ENCODE measurements around the gene ZNF253. TPM values are rescaled to one million over a fixed set of nuclear protein-coding genes. Genes with fewer than 3 reads are reported as not detected.
"Not testable (repeated sequence)": the region's sequence is repeated elsewhere in the genome, so short reads cannot be mapped to it uniquely, and the experiment has no call there.

ZNF253 gene
- total RNA-seq, 3 donors from 2014 or later (not counting 1 experiment from before 2014, with no cell fraction given) = 8.6 to 14.7 (median 10.1) TPM

DNA sequence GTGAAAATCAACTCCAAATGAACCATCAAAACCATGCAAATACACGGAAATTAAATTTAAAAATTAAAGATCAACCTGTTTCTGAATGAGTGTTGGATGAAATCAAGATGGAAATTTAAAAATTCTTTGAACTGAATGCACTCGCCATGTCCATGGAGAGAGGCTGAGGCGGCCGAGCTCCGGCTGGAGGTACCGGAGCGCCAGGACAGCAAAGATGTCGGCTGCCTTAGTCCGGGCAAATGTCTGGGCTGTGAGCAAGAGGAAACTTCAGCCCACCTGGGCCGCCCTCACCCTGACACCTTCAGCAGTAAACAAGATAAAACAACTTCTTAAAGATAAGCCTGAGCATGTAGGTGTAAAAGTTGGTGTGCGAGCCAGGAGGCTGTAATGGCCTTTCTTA, 38.8 kb upstream of the ZNF253 start:
- Histone ChIP-seq H3K36me3 (ENCODE audit: control insufficient read depth, insufficient read depth, low read length) (no peaks in the 10 kb centered on the region), H3K9me3 (ENCODE audit: control insufficient read depth, insufficient read depth, low read length) (peaks cover 25% of the 10 kb centered on the region), H3K4me3 (ENCODE audit: low read length) (no peak overlapping the region), H3K27ac (ENCODE audit: low read length) (no peak overlapping the region), H3K4me1 (ENCODE audit: control insufficient read depth, insufficient read depth, low read length) (peaks cover 4% of the 10 kb centered on the region), H3K27me3 (ENCODE audit: control insufficient read depth, insufficient read depth, low read length) (no peaks in the 10 kb centered on the region)
- TF ChIP-seq, protein P1, sequence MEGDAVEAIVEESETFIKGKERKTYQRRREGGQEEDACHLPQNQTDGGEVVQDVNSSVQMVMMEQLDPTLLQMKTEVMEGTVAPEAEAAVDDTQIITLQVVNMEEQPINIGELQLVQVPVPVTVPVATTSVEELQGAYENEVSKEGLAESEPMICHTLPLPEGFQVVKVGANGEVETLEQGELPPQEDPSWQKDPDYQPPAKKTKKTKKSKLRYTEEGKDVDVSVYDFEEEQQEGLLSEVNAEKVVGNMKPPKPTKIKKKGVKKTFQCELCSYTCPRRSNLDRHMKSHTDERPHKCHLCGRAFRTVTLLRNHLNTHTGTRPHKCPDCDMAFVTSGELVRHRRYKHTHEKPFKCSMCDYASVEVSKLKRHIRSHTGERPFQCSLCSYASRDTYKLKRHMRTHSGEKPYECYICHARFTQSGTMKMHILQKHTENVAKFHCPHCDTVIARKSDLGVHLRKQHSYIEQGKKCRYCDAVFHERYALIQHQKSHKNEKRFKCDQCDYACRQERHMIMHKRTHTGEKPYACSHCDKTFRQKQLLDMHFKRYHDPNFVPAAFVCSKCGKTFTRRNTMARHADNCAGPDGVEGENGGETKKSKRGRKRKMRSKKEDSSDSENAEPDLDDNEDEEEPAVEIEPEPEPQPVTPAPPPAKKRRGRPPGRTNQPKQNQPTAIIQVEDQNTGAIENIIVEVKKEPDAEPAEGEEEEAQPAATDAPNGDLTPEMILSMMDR (IDR thresholded peaks at IDR 0.05) = no peak
- H3K27ac Mint-ChIP-seq = no peak overlapping the region
- DNase-seq (no peak), ATAC-seq (no peak)
- H3K4me1 Mint-ChIP-seq = no peaks in the 10 kb centered on the region
- H3K4me3 Mint-ChIP-seq = no peak overlapping the region
- intact Hi-C loops (cut with micrococcal nuclease) = no loop called here
- H3K36me3 Mint-ChIP-seq = peaks cover 25% of the 10 kb centered on the region
- over 99% methylated on average over 10 of the region's 11 CpGs for WGBS (ENCODE audit: insufficient coverage)
- H3K27me3 Mint-ChIP-seq (ENCODE audit: low read depth in 2 of 2) = peaks cover 0 to 3% of the 10 kb centered on the region in 2 donors
- H3K9me3 Mint-ChIP-seq = peaks cover 7 to 16% of the 10 kb centered on the region in 2 donors

DNA sequence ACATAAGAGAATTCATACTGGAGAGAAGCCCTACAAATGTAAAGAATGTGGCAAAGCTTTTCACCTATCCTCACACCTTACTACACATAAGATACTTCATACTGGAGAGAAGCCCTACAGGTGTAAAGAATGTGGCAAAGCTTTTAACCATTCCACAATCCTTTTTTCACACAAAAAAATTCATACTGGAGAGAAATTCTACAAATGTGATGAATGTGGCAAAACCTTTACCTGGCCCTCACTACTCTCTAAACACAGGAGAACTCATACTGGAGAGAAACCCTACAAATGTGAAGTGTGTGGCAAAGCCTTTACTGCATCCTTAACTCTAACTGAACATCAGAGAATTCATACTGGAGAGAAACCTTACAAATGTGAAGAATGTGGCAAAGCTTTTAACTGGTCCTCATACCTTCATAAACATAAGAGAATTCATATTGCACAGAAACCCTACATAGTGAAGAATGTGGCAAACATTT, 30.1 kb upstream of the ZNF253 start:
- Mint-ChIP-seq H3K4me1 (no peaks in the 10 kb centered on the region), H3K27ac (no peak overlapping the region), H3K36me3 (peaks cover 26% of the 10 kb centered on the region), H3K27me3 (ENCODE audit: low read depth in 2 of 2) (peaks cover 0 to 3% of the 10 kb centered on the region in 2 donors), H3K9me3 (peaks cover 2 to 21% of the 10 kb centered on the region in 2 donors), H3K4me3 (no peak overlapping the region)
- Histone ChIP-seq H3K4me3 (ENCODE audit: low read length) (no peak overlapping the region), H3K4me1 (ENCODE audit: control insufficient read depth, insufficient read depth, low read length) (no peaks in the 10 kb centered on the region), H3K36me3 (ENCODE audit: control insufficient read depth, insufficient read depth, low read length) (no peaks in the 10 kb centered on the region), H3K27me3 (ENCODE audit: control insufficient read depth, insufficient read depth, low read length) (no peaks in the 10 kb centered on the region), H3K27ac (ENCODE audit: low read length) (no peak overlapping the region), H3K9me3 (ENCODE audit: control insufficient read depth, insufficient read depth, low read length) (peaks cover 38% of the 10 kb centered on the region)
- ATAC-seq = no peak
- no peak for DNase-seq
- TF ChIP-seq, protein P1 (IDR thresholded peaks at IDR 0.05) = no peak
- intact Hi-C loops (cut with micrococcal nuclease) = no loop called here

DNA sequence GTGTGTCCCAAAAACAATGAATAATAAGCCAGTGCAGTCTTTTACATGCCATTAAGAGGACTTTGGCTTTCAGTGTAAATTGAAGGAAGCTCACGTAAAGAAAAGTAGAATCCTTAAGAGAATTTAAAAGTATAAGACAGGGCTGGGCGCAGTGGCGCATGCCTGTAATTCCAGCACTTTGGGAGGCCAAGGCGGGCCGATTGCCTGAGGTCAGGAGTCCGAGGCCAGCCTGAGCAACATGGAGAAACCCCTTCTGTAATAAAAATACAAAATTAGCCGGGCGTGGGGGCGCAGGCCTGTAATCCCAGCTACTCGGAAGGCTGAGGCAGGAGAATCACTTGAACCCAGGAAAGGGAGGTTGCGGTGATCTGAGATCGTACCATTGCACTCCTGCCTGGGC, 17.9 kb upstream of the ZNF253 start:
- TF ChIP-seq, protein P1 (IDR thresholded peaks at IDR 0.05) = no peak
- Histone ChIP-seq H3K9me3 (ENCODE audit: control insufficient read depth, insufficient read depth, low read length) (peaks cover 3% of the 10 kb centered on the region), H3K27me3 (ENCODE audit: control insufficient read depth, insufficient read depth, low read length) (no peaks in the 10 kb centered on the region), H3K4me3 (ENCODE audit: low read length) (no peak overlapping the region), H3K36me3 (ENCODE audit: control insufficient read depth, insufficient read depth, low read length) (no peaks in the 10 kb centered on the region), H3K4me1 (ENCODE audit: control insufficient read depth, insufficient read depth, low read length) (no peaks in the 10 kb centered on the region), H3K27ac (ENCODE audit: low read length) (no peak overlapping the region)
- Mint-ChIP-seq H3K36me3 (no peaks in the 10 kb centered on the region), H3K27ac (no peak overlapping the region), H3K4me1 (no peaks in the 10 kb centered on the region), H3K4me3 (no peak overlapping the region), H3K9me3 (no peaks in the 10 kb centered on the region), H3K27me3 (ENCODE audit: low read depth in 2 of 2) (no peaks in the 10 kb centered on the region)
- DNase-seq (no peak), ATAC-seq (no peak)
- WGBS (ENCODE audit: insufficient coverage) = 98% methylated on average over 12 of the region's 12 CpGs
- intact Hi-C loops (cut with micrococcal nuclease) = no loop called here

DNA sequence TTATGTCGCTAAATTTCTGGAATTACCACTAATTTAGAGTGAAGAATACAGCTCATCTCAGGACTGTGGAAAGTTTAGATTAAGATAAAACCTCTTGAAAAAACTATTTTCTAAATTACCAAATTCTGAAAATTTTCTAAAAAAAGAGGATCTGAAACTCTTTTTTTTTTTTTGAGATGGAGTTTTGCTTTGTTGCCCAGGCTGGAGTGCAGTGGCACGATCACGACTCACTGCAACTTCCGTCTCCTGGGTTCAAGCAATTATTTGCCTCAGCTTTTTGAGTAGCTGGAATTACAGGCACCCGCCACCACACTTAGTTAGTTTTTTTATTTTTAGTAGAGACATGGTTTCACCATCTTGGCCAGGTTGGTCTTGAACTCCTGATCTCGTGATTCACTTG, 16.6 kb upstream of the ZNF253 start:
- Mint-ChIP-seq H3K27ac (no peak overlapping the region), H3K9me3 (no peaks in the 10 kb centered on the region), H3K4me1 (no peaks in the 10 kb centered on the region), H3K4me3 (no peak overlapping the region), H3K27me3 (ENCODE audit: low read depth in 2 of 2) (no peaks in the 10 kb centered on the region), H3K36me3 (no peaks in the 10 kb centered on the region)
- DNase-seq (no peak), ATAC-seq (no peak)
- Histone ChIP-seq H3K27ac (ENCODE audit: low read length) (no peak overlapping the region), H3K4me1 (ENCODE audit: control insufficient read depth, insufficient read depth, low read length) (no peaks in the 10 kb centered on the region), H3K36me3 (ENCODE audit: control insufficient read depth, insufficient read depth, low read length) (no peaks in the 10 kb centered on the region), H3K27me3 (ENCODE audit: control insufficient read depth, insufficient read depth, low read length) (no peaks in the 10 kb centered on the region), H3K4me3 (ENCODE audit: low read length) (no peak overlapping the region), H3K9me3 (ENCODE audit: control insufficient read depth, insufficient read depth, low read length) (peaks cover 3% of the 10 kb centered on the region)
- WGBS (ENCODE audit: insufficient coverage) = 86% methylated on average over 5 of the region's 6 CpGs
- TF ChIP-seq, protein P1 (IDR thresholded peaks at IDR 0.05) = no peak
- intact Hi-C loops (cut with micrococcal nuclease) = no loop called here

DNA sequence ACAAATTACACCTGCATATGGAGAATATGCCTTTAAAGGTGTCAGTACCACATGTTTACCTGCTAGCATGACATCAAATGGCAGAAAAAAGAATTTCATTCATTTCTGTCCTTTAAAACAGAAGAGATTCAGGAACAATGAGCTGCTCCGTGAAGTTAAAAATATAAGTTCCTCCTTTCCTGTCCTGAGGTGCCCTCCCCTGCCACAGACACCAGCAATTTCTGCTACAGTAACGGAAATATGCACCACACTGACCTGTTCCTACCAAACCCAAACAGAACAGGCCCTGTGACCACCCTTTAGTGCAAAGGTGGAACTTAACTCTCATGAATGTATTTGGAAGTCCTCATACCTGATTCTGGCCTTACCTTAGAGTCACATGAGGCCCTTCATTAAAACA, 13.9 kb upstream of the ZNF253 start:
- H3K27ac Mint-ChIP-seq; H3K9me3 Mint-ChIP-seq; ATAC-seq; H3K4me1 ChIP-seq (ENCODE audit: control insufficient read depth, insufficient read depth, low read length); H3K36me3 Mint-ChIP-seq; H3K27me3 Mint-ChIP-seq (ENCODE audit: low read depth in 2 of 2); H3K27ac ChIP-seq (ENCODE audit: low read length); H3K9me3 ChIP-seq (ENCODE audit: control insufficient read depth, insufficient read depth, low read length); H3K4me3 ChIP-seq (ENCODE audit: low read length); DNase-seq; H3K4me1 Mint-ChIP-seq; H3K27me3 ChIP-seq (ENCODE audit: control insufficient read depth, insufficient read depth, low read length); H3K4me3 Mint-ChIP-seq; intact Hi-C loops (cut with micrococcal nuclease); H3K36me3 ChIP-seq (ENCODE audit: control insufficient read depth, insufficient read depth, low read length): not testable (repeated sequence)
- 26% methylated on average over 2 of the region's 2 CpGs for WGBS (ENCODE audit: insufficient coverage)
